Activated T-helper 17 cell treated with anti-CD3 and anti-CD28 coated beads, Interleukin-2, amount 50 U/mL, for 72 hours (primary cell): ENCODE measurements around the gene AHDC1. TPM values are rescaled to one million over a fixed set of nuclear protein-coding genes. Genes with fewer than 3 reads are reported as not detected.
A peak's percentile ranks its signal among the peaks of the same experiment; 100 is the strongest.
"Not testable (repeated sequence)": the region's sequence is repeated elsewhere in the genome, so short reads cannot be mapped to it uniquely, and the experiment has no call there.

Experiments used
- ATAC-seq: fragments of 150-1000 bp; cut with Tn5 transposase; replicated peaks from 2 replicates; pipeline ENCODE4 v1.10.0; 2021; ENCODE audit warnings: mild to moderate bottlenecking, moderate library complexity
- H3K27ac Mint-ChIP-seq: one replicate; pipeline ENCODE4 v1.8.0; 2022; ENCODE audit warnings: mixed read lengths
- H3K27me3 Mint-ChIP-seq: one replicate; pipeline ENCODE4 v1.8.0; 2022; ENCODE audit warnings: mixed read lengths
- H3K36me3 Mint-ChIP-seq: one replicate; pipeline ENCODE4 v1.8.0; 2022; ENCODE audit warnings: low read depth, mild to moderate bottlenecking, mixed read lengths
- H3K4me1 Mint-ChIP-seq: one replicate; pipeline ENCODE4 v1.8.0; 2022; ENCODE audit warnings: mixed read lengths
- H3K4me3 Mint-ChIP-seq: one replicate; pipeline ENCODE4 v1.8.0; 2022; ENCODE audit warnings: mild to moderate bottlenecking, mixed read lengths
- H3K9me3 Mint-ChIP-seq: one replicate; pipeline ENCODE4 v1.8.0; 2022; ENCODE audit warnings: mixed read lengths
- total RNA-seq, 2 donors: library from RNA; stranded (reverse); gene quantifications; one replicate each; pipeline ENCODE4 v1.2.3, GENCODE V29; 2022

AHDC1 gene
- total RNA-seq, 2 donors from 2014 or later, result 13.3 to 22.3 TPM

DNA sequence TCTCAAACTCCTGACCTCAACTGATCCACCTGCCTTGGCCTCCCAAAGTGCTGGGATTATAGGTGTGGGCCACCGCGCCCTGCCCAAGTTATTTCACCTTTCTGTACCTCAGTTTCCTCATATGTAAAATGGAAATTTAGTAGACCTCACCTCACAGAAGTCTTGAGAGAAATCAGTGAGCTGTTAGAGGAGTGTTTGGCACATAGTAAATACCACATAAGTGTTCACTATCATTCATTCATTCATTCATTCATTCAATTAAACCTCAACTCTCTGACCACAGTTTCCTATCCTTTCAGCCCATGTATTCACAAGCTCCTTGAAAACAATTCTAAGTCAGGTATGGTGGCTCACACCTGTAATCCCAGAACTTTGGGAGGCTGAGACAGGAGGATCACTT is 34.9 kb upstream of the AHDC1 start:
- Mint-ChIP-seq H3K4me1 (peaks cover 14% of the 10 kb centered on the region), H3K9me3 (no peaks in the 10 kb centered on the region), H3K36me3 (no peaks in the 10 kb centered on the region), H3K27ac (no peak overlapping the region), H3K27me3 (no peaks in the 10 kb centered on the region), H3K4me3 (no peak overlapping the region)
- no peak for ATAC-seq

DNA sequence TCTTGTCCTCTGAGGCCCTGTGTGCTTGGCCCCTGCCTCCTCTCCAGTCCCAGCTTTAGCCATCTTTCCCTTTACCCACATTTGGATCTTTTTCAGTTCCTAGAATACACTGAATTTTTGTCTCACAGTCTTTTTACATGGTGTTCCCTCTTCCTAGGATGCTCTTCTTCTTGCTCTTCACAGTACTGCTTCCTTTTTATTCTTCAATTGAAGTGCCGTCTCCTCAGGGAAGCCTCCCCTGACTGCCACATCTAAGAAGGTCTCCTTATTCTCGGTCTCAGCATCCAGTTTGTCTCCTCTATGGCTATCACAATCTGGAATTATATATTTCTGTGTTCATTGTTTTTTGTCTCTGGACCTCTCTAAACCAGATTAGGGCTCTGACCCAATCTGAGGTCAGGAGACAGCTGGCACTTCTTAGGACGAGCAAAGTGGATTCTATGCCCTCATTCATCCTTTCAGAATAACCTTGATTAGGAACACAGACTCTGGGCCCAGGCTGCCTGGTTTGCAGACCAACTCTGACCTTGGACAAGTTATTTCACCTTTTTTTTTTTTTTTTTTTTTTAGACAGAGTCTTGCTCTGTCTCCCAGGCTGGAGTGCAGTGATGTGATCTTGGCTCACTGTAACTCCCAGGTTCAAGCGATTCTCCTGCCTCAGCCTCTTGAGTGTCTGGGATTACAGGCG is 34.2 kb upstream of the AHDC1 start:
- Mint-ChIP-seq H3K4me3 (no peak overlapping the region), H3K27me3 (no peaks in the 10 kb centered on the region), H3K36me3 (no peaks in the 10 kb centered on the region), H3K4me1 (peaks cover 19% of the 10 kb centered on the region), H3K27ac (no peak overlapping the region), H3K9me3 (no peaks in the 10 kb centered on the region)
- no peak for ATAC-seq

- H3K4me3 Mint-ChIP-seq, result no peak overlapping the region
- H3K27ac Mint-ChIP-seq, result no peak overlapping the region
- ATAC-seq, result no peak
- no peaks in the 10 kb centered on the region for H3K9me3 Mint-ChIP-seq
- H3K36me3 Mint-ChIP-seq, result peaks cover 5% of the 10 kb centered on the region
- H3K27me3 Mint-ChIP-seq, result no peaks in the 10 kb centered on the region
- peaks cover 43% of the 10 kb centered on the region for H3K4me1 Mint-ChIP-seq
Measured at GRCh38 chr1:27635396-27636142, 31.6 kb upstream of the AHDC1 start.

GRCh38 chr1:27634985-27635367 is 31.0 kb upstream of the AHDC1 start, which contains the start of gene FGR:
Gene FGR, minus strand, starts transcription at chr1:27635185. Its CDS starts 11,269 bp downstream, at chr1:27623916.
- peaks cover 5% of the 10 kb centered on the region for H3K36me3 Mint-ChIP-seq
- H3K27me3 Mint-ChIP-seq, result no peaks in the 10 kb centered on the region
- H3K9me3 Mint-ChIP-seq, result no peaks in the 10 kb centered on the region
- peak within 1 kb of the TSS; percentile 80 for H3K4me3 Mint-ChIP-seq
- peak within 1 kb of the TSS; percentile 48 for H3K27ac Mint-ChIP-seq
- no peak for ATAC-seq
- H3K4me1 Mint-ChIP-seq, result peaks cover 43% of the 10 kb centered on the region

- peak overlapping the region; percentile 80 for H3K4me3 Mint-ChIP-seq
- H3K9me3 Mint-ChIP-seq, result no peaks in the 10 kb centered on the region
- no peak for ATAC-seq
- peaks cover 5% of the 10 kb centered on the region for H3K36me3 Mint-ChIP-seq
- peak overlapping the region; percentile 48 for H3K27ac Mint-ChIP-seq
- peaks cover 44% of the 10 kb centered on the region for H3K4me1 Mint-ChIP-seq
- H3K27me3 Mint-ChIP-seq, result no peaks in the 10 kb centered on the region
Measured at GRCh38 chr1:27634177-27634984, 30.4 kb upstream of the AHDC1 start.

GRCh38 chr1:27633640-27634176 is 29.8 kb upstream of the AHDC1 start:
- H3K36me3 Mint-ChIP-seq, result peaks cover 5% of the 10 kb centered on the region
- no peak for ATAC-seq
- no peaks in the 10 kb centered on the region for H3K9me3 Mint-ChIP-seq
- peaks cover 51% of the 10 kb centered on the region for H3K4me1 Mint-ChIP-seq
- no peaks in the 10 kb centered on the region for H3K27me3 Mint-ChIP-seq
- peak overlapping the region; percentile 80 for H3K4me3 Mint-ChIP-seq
- H3K27ac Mint-ChIP-seq, result peak overlapping the region; percentile 24

DNA sequence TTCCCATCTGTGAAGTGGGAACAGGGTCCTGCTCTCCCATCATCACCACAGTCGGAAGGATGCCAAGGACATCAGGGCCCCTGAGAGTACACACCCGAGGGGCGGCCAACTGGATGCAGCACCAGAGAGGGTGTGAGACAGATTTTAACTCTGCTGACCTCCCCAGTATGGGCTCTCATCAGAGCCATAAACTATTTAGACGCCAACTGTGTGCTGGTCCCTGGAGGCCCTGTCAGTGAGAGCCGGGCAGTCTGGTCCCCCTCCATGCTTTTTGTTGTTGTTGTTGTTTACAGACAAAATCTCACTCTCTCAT is 29.3 kb upstream of the AHDC1 start:
- H3K4me1 Mint-ChIP-seq, result peaks cover 53% of the 10 kb centered on the region
- ATAC-seq, result no peak
- H3K27me3 Mint-ChIP-seq, result no peaks in the 10 kb centered on the region
- peaks cover 5% of the 10 kb centered on the region for H3K36me3 Mint-ChIP-seq
- H3K9me3 Mint-ChIP-seq, result no peaks in the 10 kb centered on the region
- peak overlapping the region; percentile 93 for H3K27ac Mint-ChIP-seq
- H3K4me3 Mint-ChIP-seq, result peak overlapping the region; percentile 80

DNA sequence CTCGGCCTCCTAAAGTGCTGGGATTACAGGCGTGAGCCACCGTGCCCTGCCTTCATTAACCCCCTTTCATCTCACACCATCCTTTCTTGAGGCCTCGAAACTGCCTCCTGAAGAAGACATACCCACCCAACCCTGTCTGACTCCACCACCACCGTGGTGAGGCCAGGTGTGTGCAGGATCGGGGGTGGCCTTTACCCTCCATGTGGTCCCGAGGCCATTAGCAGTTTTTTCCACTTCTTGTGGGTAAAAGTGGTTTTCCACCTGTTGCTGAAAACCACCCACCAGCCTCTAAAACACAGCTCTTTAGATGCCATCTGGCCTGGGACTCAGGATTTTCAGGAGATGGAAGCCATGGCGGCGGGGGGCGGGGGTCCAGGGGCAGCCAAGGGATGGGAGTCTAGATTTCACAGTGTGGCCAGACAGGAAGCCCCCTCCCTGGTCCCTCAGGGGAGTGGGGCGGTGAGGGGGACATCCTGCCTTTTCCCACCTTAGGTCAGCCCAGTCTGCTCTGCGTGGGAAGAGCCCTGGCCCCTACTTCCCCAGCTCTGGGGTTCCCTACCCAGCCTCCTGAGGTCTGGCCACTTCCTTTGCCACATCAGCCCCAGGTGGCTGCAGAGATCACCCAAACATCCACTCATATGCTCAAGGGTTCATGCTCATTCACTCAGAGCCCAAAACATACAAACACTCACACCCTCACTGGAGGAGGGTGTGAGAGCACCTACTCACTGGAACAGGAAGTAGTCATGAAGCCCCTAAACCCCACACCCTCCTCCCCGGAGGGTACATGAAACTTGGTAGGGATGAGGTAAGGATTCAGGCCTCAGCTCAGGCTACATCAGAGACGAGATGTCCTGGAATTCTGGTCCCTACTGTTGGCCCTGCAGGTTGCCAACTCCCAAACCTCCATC is 28.7 kb upstream of the AHDC1 start:
- Mint-ChIP-seq H3K9me3 (no peaks in the 10 kb centered on the region), H3K27ac (peak overlapping the region; percentile 93), H3K4me3 (peak overlapping the region; percentile 80), H3K4me1 (peaks cover 53% of the 10 kb centered on the region), H3K27me3 (no peaks in the 10 kb centered on the region), H3K36me3 (peaks cover 5% of the 10 kb centered on the region)
- ATAC-seq, result peak; percentile 72

DNA sequence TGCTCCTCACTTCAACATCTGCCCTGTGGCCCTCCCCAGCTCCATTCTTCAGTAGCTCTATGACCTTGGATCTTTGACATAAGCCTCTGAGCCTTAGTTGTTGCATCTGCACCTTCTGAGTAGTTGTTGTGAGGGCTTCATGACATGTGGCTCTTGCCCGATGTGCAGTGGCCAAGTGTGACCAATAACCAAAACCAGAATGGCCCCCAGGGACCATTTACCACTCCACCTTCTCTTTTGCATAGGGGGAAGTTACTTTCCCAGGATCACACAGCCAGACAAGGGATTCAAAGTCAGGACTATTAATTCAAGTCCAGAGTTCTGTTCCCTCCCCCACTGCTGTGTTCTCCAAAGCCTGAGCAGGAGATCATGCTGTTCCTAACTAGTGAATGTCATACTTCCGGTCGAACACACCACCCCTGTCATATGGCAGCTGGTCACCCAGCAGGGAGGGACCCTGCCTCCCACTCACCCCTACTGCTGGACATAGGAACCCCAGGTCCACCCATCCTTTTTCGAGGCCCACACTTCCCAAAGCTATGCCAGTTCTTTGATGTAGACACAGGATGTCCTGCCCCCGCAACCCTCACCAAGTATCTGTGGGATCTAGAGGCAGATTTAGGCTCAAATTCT is 27.0 kb upstream of the AHDC1 start:
- H3K9me3 Mint-ChIP-seq, result no peaks in the 10 kb centered on the region
- ATAC-seq, result no peak
- H3K4me3 Mint-ChIP-seq, result peak overlapping the region; percentile 80
- peaks cover 5% of the 10 kb centered on the region for H3K36me3 Mint-ChIP-seq
- H3K27me3 Mint-ChIP-seq, result no peaks in the 10 kb centered on the region
- peaks cover 40% of the 10 kb centered on the region for H3K4me1 Mint-ChIP-seq
- H3K27ac Mint-ChIP-seq, result peak overlapping the region; percentile 93

DNA sequence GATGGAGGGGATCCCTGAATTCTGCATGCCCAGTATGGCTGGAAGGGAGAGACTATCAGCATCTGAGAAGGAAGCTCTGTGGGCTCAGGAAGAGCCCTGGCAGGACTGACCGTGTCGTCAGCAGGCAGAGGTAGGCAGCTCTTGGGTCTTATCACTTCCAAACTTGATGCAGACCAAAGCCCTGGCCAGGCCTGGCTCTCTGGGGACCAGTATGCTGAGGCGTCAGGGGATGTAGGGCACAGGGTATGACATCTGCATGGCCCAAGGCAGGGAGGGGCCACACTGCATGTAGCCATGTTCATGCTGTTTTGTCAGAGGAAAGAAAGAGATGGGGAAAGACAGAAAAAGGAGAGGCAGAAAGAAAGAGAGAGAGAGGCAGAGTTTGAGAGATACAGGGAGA is 24.8 kb upstream of the AHDC1 start:
- Mint-ChIP-seq H3K4me1 (peaks cover 38% of the 10 kb centered on the region), H3K27ac (no peak overlapping the region), H3K9me3 (no peaks in the 10 kb centered on the region), H3K4me3 (no peak overlapping the region), H3K36me3 (peaks cover 5% of the 10 kb centered on the region), H3K27me3 (no peaks in the 10 kb centered on the region)
- no peak for ATAC-seq

- peaks cover 30% of the 10 kb centered on the region for H3K4me1 Mint-ChIP-seq
- not testable (repeated sequence) for H3K9me3 Mint-ChIP-seq
Measured at GRCh38 chr1:27627733-27628132, 23.8 kb upstream of the AHDC1 start.

GRCh38 chr1:27627061-27627460 is 23.1 kb upstream of the AHDC1 start:
- H3K9me3 Mint-ChIP-seq, result no peaks in the 10 kb centered on the region
- H3K27ac Mint-ChIP-seq, result no peak overlapping the region
- peaks cover 23% of the 10 kb centered on the region for H3K4me1 Mint-ChIP-seq
- ATAC-seq, result no peak
- H3K36me3 Mint-ChIP-seq, result no peaks in the 10 kb centered on the region
- no peaks in the 10 kb centered on the region for H3K27me3 Mint-ChIP-seq
- no peak overlapping the region for H3K4me3 Mint-ChIP-seq

More at GRCh38 chr1:27627733-27628132, 23.8 kb upstream of the AHDC1 start:
- not testable (repeated sequence) for H3K27me3 Mint-ChIP-seq, H3K36me3 Mint-ChIP-seq, H3K27ac Mint-ChIP-seq, H3K4me3 Mint-ChIP-seq, ATAC-seq
